HUDEP-2 (cell line): ENCODE data around the gene CD200R1L.

Experiments used
- DNase-seq, 76 experiments: peaks; one replicate each; lab custom pipeline; 2025; ENCODE audit not compliant: unreplicated experiment in 76 of 76; lab: John Stamatoyannopoulos, UW

The CD200R1L gene

GRCh38 chr3:112822064-112823055, 24.3 kb downstream of the CD200R1L start:
- no peak for DNase-seq

DNA sequence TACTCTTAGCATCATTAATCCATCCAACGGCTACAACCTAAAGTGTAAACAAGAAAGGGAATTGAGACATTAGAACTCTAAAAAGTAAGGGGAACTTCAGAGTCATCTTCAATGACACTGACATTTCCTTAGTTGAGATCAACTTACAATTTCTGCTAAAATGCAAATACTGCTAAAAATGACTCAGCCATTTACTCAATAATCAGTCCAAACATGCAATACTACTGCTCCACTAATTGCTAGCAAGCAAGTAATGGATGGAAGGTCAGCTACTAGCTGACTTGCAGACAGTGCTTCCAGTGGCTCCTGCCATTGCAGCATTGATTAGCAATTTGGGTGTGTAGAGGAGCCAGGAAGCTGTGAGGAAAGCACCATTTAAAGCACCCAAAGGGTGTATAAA, 28.4 kb downstream of the CD200R1L start:
- DNase-seq = no peak

GRCh38 chr3:112817797-112818196, 28.9 kb downstream of the CD200R1L start:
- no peak for DNase-seq

DNA sequence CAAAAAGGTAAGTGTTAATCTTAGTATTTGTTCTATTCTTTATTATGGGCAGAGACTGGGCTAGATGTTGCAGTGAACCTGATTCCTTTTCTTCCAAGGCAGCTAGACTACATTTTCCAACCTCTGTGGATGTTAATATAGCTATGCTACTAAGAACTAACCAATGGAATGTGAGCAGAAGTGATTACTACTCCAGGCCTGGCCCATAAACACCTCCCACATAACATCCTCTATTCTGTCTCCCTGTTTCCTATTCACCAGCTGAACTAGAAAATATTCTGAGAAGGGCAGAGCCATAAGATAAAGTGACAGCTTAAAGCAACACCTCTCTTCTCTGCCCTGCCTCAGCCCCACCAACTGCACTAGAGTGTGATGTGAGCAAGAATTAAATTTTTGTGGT, 29.4 kb downstream of the CD200R1L start:
- no peak for DNase-seq

DNA sequence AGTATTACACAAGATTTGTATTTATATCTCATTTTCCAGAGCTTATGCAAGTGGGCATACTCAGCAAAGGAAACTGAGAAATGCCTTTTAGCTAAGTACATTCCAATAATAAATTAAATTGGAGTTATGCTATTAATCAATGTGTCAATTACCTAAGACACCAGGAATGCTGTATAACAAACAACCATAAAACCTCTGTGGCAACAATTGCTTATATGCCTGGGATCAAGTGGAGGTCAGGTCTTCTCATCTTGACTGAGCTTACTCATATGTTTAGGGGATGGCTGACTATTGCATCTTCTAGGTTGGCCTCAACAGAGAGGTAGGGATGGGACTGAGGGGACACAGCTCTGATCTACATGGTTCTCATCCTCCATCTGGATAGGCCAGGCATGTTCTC, 30.7 kb downstream of the CD200R1L start:
- DNase-seq = no peak

DNA sequence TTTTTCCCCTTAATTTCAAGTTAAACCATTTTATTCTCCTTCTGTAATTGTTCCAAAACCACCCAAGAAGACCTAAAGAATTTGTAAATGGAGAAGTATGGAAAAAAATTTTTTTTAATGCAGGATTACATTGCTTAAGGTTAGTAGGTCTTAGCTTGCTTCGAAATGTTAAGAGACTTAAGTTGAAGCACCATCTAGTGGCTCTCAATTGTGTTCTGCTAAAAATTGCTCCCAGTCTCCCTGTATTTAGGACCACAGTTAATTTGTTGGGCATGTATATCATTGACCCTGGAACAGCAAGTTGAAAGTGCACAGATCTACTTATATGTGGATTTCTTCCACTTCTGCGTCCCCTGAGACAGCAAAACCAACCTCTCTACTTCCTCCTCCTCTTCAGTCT, 32.4 kb downstream of the CD200R1L start:
- DNase-seq = peak in 18 of 76 experiments; percentile 13 to 49 (median 25)

DNA sequence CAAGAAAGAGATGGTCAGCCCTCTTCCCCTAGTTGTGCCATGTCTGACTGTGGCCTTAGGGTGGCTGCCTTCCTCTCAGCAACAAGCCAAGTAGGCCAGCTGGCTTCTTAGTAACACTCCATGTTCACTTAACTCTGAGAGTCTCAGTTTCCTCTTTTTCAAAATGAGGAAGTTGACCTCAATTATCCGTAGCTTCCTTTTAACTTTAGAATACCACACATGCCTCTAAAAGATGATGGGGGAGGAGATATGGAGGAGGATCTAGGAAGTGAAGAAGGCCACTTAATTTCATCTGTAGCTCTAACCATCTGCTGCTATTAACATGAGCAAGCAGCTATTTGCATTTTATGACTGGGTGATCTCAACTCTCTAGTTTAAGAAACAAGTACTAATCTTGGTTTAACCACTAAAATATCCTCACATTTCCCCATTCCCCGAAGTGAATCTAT, 32.9 kb downstream of the CD200R1L start:
- peak in 10 of 76 experiments; percentile 4 to 71 (median 32) for DNase-seq

DNA sequence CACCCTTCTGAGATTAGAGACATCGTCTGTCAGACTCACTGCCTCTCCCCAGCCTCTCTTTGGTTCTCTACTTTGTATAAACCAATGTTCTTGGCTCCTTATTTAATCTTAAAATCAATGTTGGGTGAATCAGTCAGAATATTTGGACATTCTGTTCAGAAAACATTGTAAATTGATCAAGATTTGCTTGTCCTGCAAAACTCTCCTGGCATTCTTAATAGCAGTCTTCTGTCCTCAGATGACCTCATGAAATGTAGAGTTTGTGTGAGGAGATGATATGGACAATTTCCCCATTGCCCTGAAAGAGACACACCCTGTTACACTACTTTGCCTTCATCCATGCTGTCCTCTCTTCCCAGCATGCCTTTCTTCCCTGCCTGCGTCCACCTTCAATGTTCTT, 33.6 kb downstream of the CD200R1L start:
- DNase-seq = peak in 9 of 76 experiments; percentile 13 to 51 (median 24)

- peak in 5 of 76 experiments; percentile 9 to 29 (median 16) for DNase-seq
These were observed 34.6 kb downstream of the CD200R1L start for GRCh38 chr3:112811917-112812660.

DNA sequence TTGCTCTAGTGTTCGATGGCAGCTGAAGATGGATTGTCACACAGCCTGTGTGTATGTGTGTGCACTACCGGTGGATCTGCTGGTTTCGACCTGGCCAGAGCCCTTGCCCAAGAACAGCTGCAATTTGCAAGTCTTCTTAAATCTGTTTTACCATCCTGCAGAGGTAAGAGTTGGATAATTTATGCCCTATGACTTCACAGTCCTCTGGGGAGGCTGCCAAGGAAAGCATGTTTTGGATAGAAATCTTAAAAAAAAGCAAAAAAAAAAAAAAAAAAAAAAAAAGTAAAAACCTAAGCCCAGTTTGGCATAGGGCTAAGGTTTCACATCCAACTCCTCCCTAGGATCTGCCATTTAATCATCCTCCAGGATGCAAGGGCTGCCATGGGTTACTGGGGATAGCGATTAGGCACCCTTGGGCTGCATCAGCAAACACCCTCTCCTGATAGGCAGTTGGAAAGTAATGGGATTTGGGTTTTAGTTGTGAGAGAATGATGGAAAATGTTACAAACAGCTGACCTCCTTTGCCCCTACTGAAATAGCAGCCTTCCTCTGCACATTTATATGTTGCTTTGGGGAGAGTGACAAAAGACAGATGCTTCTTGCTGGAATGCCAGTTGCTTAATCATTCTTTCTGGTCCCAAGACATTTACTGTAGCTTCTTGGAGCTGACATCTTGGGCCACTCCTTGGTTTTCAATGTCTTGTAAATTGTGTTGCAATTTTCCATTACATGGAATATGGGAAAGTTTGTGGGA, 35.4 kb downstream of the CD200R1L start:
- DNase-seq = no peak

DNA sequence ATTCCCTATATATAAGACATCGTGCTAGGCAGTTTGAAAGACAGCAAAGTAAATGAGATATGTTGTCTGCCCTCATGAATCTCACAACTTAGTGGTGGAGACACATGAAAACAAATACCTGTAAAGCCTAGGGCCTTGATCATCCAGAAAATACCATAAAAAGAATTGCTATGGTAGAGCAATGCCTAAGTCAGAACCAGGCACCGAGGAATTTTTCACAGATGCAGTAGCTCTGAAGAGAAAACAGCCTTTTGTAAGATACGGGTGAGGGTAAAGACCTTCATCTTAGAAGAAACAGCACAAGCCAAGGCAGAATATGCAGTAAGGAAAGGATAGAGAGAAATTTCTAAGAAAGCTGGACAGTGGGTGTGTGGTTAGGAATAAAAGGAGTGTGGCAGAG, 36.1 kb downstream of the CD200R1L start:
- DNase-seq = no peak

DNA sequence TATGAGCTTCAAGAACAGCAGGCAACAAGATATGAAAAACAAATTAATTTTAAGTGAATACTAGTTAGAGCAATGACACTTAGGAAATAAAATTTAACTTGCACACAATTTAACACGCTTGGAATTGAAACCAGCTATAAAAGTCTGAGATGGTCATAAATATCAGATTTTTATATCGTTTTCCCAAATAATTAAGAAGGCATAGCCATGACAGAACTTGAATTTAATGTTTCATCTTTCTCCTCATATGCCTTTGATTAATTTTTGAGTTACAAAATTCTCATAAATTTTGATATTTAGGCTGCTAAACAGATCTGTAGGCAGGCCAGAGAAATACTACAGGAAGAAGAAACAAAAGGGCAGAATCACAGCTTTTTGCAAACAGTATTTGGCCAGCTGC, 38.5 kb downstream of the CD200R1L start:
- DNase-seq = no peak

DNA sequence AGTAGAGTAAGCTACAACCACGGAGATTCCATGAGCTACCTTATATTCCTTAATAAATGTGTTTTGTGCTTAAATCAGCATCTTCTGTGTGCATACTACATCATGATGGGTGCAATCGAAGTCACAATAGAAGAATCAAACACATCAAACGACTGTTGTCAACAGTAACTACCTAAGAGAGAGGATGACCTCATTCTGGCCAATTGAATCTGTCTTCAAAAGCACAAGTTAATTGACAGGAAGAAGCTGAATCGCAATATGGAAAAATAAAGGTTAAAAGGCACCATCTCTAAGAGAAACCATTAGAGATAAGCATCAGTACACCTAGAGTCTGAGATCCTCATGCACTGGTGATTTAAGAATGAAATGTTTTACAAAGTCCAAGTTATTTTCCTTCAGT, 39.0 kb downstream of the CD200R1L start:
- DNase-seq = no peak

DNA sequence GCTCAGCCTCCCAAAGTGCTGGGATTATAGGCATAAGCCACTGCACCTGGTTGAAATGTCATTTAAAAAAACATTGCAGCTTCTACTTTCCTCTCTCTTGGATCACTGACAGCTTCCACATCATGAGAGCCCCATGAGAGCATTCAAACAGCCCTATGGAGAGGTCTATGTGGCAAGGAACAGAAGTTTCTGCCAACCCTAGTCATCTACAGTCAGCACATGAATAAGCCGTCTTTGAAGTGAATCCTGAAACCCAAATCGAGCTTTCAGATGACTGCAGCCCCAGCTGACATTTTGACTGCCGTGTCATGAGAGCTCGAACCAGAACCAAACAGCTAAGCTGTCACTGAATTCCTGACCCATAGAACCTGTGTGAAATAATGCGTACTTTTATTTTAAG, 39.8 kb downstream of the CD200R1L start:
- no peak for DNase-seq

DNA sequence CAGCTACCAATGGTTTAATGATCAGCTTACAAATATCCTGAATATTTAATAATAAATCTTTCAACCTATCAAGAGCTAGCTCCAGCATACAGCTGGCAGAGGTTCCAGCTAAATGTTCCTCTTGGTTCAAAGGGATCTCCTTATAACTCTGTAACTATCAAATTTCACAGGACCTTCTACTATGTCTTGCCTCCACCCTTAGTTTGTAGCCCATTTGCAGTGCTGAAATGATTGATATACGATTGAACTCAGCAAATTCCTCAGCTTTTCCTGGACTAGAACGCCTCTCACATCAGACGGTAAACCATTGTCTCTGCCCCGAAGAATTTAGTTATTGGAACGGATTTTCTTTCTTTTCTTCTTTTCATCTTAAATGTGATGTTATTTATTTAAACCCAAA, 41.5 kb downstream of the CD200R1L start:
- no peak for DNase-seq

GRCh38 chr3:112804021-112804420, 42.6 kb downstream of the CD200R1L start:
- DNase-seq = no peak

DNA sequence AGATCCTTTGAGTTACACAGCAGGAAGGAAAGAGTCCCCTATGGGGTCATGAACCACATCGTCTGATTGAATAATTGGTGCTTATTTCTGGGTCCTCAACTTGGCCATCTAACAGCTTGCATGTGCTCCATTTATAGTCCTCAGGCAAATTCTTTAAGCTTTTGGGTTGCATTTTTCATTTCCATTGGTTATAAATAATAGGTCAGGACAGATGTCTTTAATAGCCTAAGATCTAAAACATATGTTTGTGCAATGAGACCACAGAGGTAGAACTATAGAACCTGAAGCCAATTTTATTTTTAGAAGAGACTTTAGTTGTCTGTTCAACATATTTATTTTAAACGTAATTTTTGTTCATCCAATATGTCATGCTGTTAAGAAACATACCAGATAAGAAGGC, 43.2 kb downstream of the CD200R1L start:
- no peak for DNase-seq

GRCh38 chr3:112802338-112802737, 44.3 kb downstream of the CD200R1L start:
- peak in 23 of 76 experiments; percentile 6 to 79 (median 42) for DNase-seq

DNA sequence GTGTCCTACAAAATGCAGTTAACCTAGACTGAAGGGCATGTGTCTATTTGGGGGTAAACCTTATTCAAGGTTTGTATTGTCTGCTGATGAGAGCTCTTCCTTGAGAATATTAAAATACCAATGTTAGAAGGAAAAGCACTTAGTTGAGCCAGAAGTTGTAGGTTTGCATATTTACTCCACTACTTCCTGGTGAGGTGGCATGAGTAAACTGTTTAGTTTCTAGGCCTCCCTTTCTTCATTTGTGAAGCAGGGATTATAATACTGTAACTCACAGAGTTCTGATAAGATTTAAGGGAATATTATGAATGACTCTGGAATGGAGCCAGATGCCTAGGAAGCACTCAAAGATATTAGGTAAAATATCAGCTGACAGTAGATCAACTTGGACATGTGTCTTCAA, 46.7 kb downstream of the CD200R1L start:
- DNase-seq = no peak

GRCh38 chr3:112794622-112795172, 52.0 kb downstream of the CD200R1L start:
- peak in 19 of 76 experiments; percentile 8 to 61 (median 21) for DNase-seq
